Adrenal gland (tissue), 5 donors: Measurements from ENCODE around the gene ABI1.

ENCODE experiments used
- CTCF ChIP-seq, 6 experiments: fragments of 450-650 bp in 4 of 6; fragments of 200-600 bp in 2 of 6; sonication (generic) in 1 of 6; IDR thresholded peaks; 1 replicate in 5 of 6; 2 replicates in 1 of 6; pipeline versions ENCODE4 v1.5.1 to v1.8.0; 2016 to 2021; ENCODE audit warnings: antibody characterized with exemption in 6 of 6, mild to moderate bottlenecking in 2 of 6, moderate library complexity in 1 of 6
- POLR2A ChIP-seq, 2 donors: fragments of 450-650 bp; IDR thresholded peaks; one replicate each; pipeline ENCODE4 v1.6.1; 2017; ENCODE audit warnings: antibody characterized with exemption in 2 of 2, mild to moderate bottlenecking in 2 of 2, moderate library complexity in 1 of 2
- donor health status: DM: no; HTN: no; CAD: no.

- TF ChIP-seq CTCF (IDR thresholded peaks at IDR 0.05) (no peak), POLR2A (IDR thresholded peaks at IDR 0.05) (no peak)
Measured at GRCh38 chr10:26703096-26703495, 157.7 kb downstream of the ABI1 start.
